K562 (cell line): Measurements from ENCODE around the gene FARSB.

Experiments
- ARNT ChIP-seq, 2 experiments: fragments of 450-650 bp; IDR thresholded peaks; 2 replicates each; pipeline ENCODE4 v1.6.1; 2016; ENCODE audit warnings: mild to moderate bottlenecking in 1 of 2
- CHD2 ChIP-seq: IDR thresholded peaks from 2 replicates; pipeline ENCODE4 v1.6.1; 2011; ENCODE audit warnings: low read depth, low read length
- EP300 ChIP-seq: IDR thresholded peaks from 2 replicates; pipeline ENCODE4 v1.6.1; 2012; ENCODE audit warnings: low read length, improper control_type of control experiment
- FOXA1 ChIP-seq: fragments of 450-650 bp; IDR thresholded peaks from 2 replicates; pipeline ENCODE4 v1.6.1; 2016; ENCODE audit warnings: mild to moderate bottlenecking, borderline replicate concordance
- IRF1 ChIP-seq: sonication (generic); formaldehyde crosslinking; IDR thresholded peaks from 2 replicates; pipeline ENCODE4 v1.8.0; 2022; ENCODE audit warnings: missing genetic modification reagents, mild to moderate bottlenecking, borderline replicate concordance
- MAX ChIP-seq: sonication (generic); formaldehyde crosslinking; IDR thresholded peaks from 2 replicates; pipeline ENCODE4 v1.9.0; 2022; ENCODE audit warnings: mild to moderate bottlenecking, missing genetic modification reagents
- NR2F6 ChIP-seq: fragments of 450-650 bp; formaldehyde crosslinking; IDR thresholded peaks from 2 replicates; pipeline ENCODE4 v1.4.0; 2020; ENCODE audit warnings: mild to moderate bottlenecking
- POLR2A ChIP-seq: fragments of 450-650 bp; conservative IDR thresholded peaks from 2 replicates; pipeline ENCODE4 v1.6.1; 2016
- POLR2H ChIP-seq: IDR thresholded peaks from 2 replicates; pipeline ENCODE4 v1.6.1; 2016; ENCODE audit warnings: missing genetic modification characterization, low read depth, mild to moderate bottlenecking, control low read depth, missing compliant biosample characterization, moderate library complexity
- RAD21 ChIP-seq, 2 experiments: fragments of 250-450 bp in 1 of 2; fragments of 450-650 bp in 1 of 2; sonication (Bioruptor Pico) in 1 of 2; formaldehyde crosslinking in 1 of 2; IDR thresholded peaks in 1 of 2; conservative IDR thresholded peaks in 1 of 2; 2 replicates each; pipeline versions ENCODE4 v1.4.0 to v1.8.0; 2020 to 2022; ENCODE audit warnings: mild to moderate bottlenecking in 2 of 2, moderate library complexity in 1 of 2
- RERE ChIP-seq: sonication (generic); formaldehyde crosslinking; IDR thresholded peaks from 2 replicates; pipeline ENCODE4 v1.8.0; 2023; ENCODE audit warnings: missing genetic modification reagents, mild to moderate bottlenecking, borderline replicate concordance
- SIX5 ChIP-seq, 2 experiments: IDR thresholded peaks; 2 replicates each; pipeline ENCODE4 v1.6.1; 2011; ENCODE audit warnings: low read length in 2 of 2, borderline replicate concordance in 1 of 2, low read depth in 1 of 2, mild to moderate bottlenecking in 1 of 2, moderate library complexity in 1 of 2; ENCODE audit not compliant: insufficient read depth in 1 of 2
- THRA ChIP-seq: fragments of 450-650 bp; IDR thresholded peaks from 2 replicates; pipeline ENCODE4 v1.6.1; 2017; ENCODE audit warnings: mild to moderate bottlenecking, moderate library complexity
- ZBTB43 ChIP-seq: sonication (generic); formaldehyde crosslinking; IDR thresholded peaks from 2 replicates; pipeline ENCODE4 v1.8.0; 2023; ENCODE audit warnings: mild to moderate bottlenecking, missing genetic modification reagents

- no peak for TF ChIP-seq ZBTB43 (CRISPR knock-in tag)
- no peak for TF ChIP-seq SIX5 (IDR thresholded peaks at IDR 0.05; ENCODE audit: borderline replicate concordance in 1 of 2, insufficient read depth in 1 of 2, low read depth in 1 of 2, low read length in 2 of 2)
- no peak for TF ChIP-seq THRA
- TF ChIP-seq RAD21 (CRISPR knock-in tag; conservative IDR thresholded peaks at IDR 0.05 in 1 of 2, IDR thresholded peaks at IDR 0.05 in 1 of 2) = no peak
- TF ChIP-seq ARNT (IDR thresholded peaks at IDR 0.05) = no peak
- TF ChIP-seq EP300 = no peak
- no peak for TF ChIP-seq POLR2A
- no peak for TF ChIP-seq FOXA1
- no peak for TF ChIP-seq RERE (CRISPR knock-in tag)
- TF ChIP-seq CHD2 = no peak
- no peak for TF ChIP-seq POLR2H
- TF ChIP-seq MAX (CRISPR knock-in tag) = no peak
- TF ChIP-seq NR2F6 (CRISPR knock-in tag) = no peak
- no peak for TF ChIP-seq IRF1 (CRISPR knock-in tag)
Measured at GRCh38 chr2:222651718-222652418, 4.0 kb downstream of the FARSB start.
